Osteocyte (in vitro differentiated cells): ENCODE results near the gene CAMK2D. TPM values are rescaled to one million over a fixed set of nuclear protein-coding genes. Genes with fewer than 3 reads are reported as not detected.

ENCODE experiments used
- DNase-seq: peaks from one replicate; pipeline ENCODE4 v3.0.0; 2021; ENCODE audit warnings: mixed read lengths; ENCODE audit not compliant: unreplicated experiment; ENCODE audit errors: extremely low spot score
- H3K27ac Mint-ChIP-seq: one replicate; pipeline ENCODE4 v1.8.0; 2021; ENCODE audit warnings: mild to moderate bottlenecking, mixed read lengths; ENCODE audit not compliant: unreplicated experiment
- H3K27me3 Mint-ChIP-seq: one replicate; pipeline ENCODE4 v1.8.0; 2021; ENCODE audit warnings: mixed read lengths; ENCODE audit not compliant: unreplicated experiment
- H3K36me3 Mint-ChIP-seq: one replicate; pipeline ENCODE4 v1.8.0; 2021; ENCODE audit warnings: mixed read lengths; ENCODE audit not compliant: unreplicated experiment
- H3K4me1 Mint-ChIP-seq: one replicate; pipeline ENCODE4 v1.8.0; 2021; ENCODE audit warnings: mixed read lengths; ENCODE audit not compliant: unreplicated experiment
- H3K4me3 Mint-ChIP-seq: one replicate; pipeline ENCODE4 v1.8.0; 2021; ENCODE audit warnings: mild to moderate bottlenecking, moderate library complexity, mixed read lengths; ENCODE audit not compliant: unreplicated experiment
- H3K9me3 Mint-ChIP-seq: one replicate; pipeline ENCODE4 v1.8.0; 2021; ENCODE audit warnings: mixed read lengths; ENCODE audit not compliant: unreplicated experiment
- CTCF ChIP-seq: fragments of 200-600 bp; sonication (generic); IDR thresholded peaks from 2 replicates; pipeline ENCODE4 v1.5.0; 2021; ENCODE audit warnings: antibody characterized with exemption, mild to moderate bottlenecking, moderate library complexity
- total RNA-seq: library from RNA; stranded (reverse); gene quantifications from 2 replicates; pipeline ENCODE4 v1.2.1, GENCODE V29; 2021

CAMK2D gene
- total RNA-seq, 1 donor from 2014 or later = 84.3 TPM

- Mint-ChIP-seq H3K27ac (no peak overlapping the region), H3K4me3 (no peak overlapping the region), H3K4me1 (peaks cover 31% of the 10 kb centered on the region), H3K27me3 (no peaks in the 10 kb centered on the region), H3K36me3 (peaks cover 8% of the 10 kb centered on the region), H3K9me3 (peaks cover 4% of the 10 kb centered on the region)
- no peak for TF ChIP-seq CTCF
- DNase-seq = no peak
Measured at GRCh38 chr4:113447061-113447460, 314.5 kb downstream of the CAMK2D start.

- TF ChIP-seq CTCF = no peak
- H3K27me3 Mint-ChIP-seq = no peaks in the 10 kb centered on the region
- H3K27ac Mint-ChIP-seq = peak overlapping the region; percentile 75
- H3K36me3 Mint-ChIP-seq = no peaks in the 10 kb centered on the region
- H3K4me1 Mint-ChIP-seq = peaks cover 27% of the 10 kb centered on the region
- H3K4me3 Mint-ChIP-seq = no peak overlapping the region
- peaks cover 4% of the 10 kb centered on the region for H3K9me3 Mint-ChIP-seq
- no peak for DNase-seq
Measured at GRCh38 chr4:113446019-113446418, 315.5 kb downstream of the CAMK2D start.

- H3K4me3 Mint-ChIP-seq = no peak overlapping the region
- H3K27me3 Mint-ChIP-seq = no peaks in the 10 kb centered on the region
Measured at GRCh38 chr4:113445286-113445685, 316.3 kb downstream of the CAMK2D start.

GRCh38 chr4:113444386-113444785, 317.2 kb downstream of the CAMK2D start:
- peaks cover 27% of the 10 kb centered on the region for H3K4me1 Mint-ChIP-seq
- DNase-seq = no peak
- peak overlapping the region; percentile 75 for H3K27ac Mint-ChIP-seq
- H3K36me3 Mint-ChIP-seq = no peaks in the 10 kb centered on the region
- no peaks in the 10 kb centered on the region for H3K27me3 Mint-ChIP-seq
- H3K9me3 Mint-ChIP-seq = peaks cover 4% of the 10 kb centered on the region
- H3K4me3 Mint-ChIP-seq = no peak overlapping the region
- no peak for TF ChIP-seq CTCF

More at GRCh38 chr4:113445286-113445685, 316.3 kb downstream of the CAMK2D start:
- TF ChIP-seq CTCF = no peak
- DNase-seq = no peak
- Mint-ChIP-seq H3K9me3 (peaks cover 4% of the 10 kb centered on the region), H3K27ac (peak overlapping the region; percentile 75), H3K36me3 (no peaks in the 10 kb centered on the region), H3K4me1 (peaks cover 27% of the 10 kb centered on the region)

GRCh38 chr4:113442826-113443225, 318.7 kb downstream of the CAMK2D start:
- Mint-ChIP-seq H3K36me3 (no peaks in the 10 kb centered on the region), H3K9me3 (peaks cover 4% of the 10 kb centered on the region), H3K27ac (no peak overlapping the region), H3K27me3 (no peaks in the 10 kb centered on the region), H3K4me3 (no peak overlapping the region), H3K4me1 (peaks cover 27% of the 10 kb centered on the region)
- DNase-seq = no peak
- no peak for TF ChIP-seq CTCF
